HL-60/S4 (cell line): ENCODE data around the gene TANK.
"Not testable (repeated sequence)": the region's sequence is repeated elsewhere in the genome, so short reads cannot be mapped to it uniquely, and the experiment has no call there.

Source experiments
- in situ Hi-C: fragments of 300-500 bp; cut with MboI; formaldehyde crosslinking; loops from 2 replicates; pipeline ENCODE4 v1.14.3; 2022; ENCODE audit warnings: low sequenced_read_pairs

TANK gene

DNA sequence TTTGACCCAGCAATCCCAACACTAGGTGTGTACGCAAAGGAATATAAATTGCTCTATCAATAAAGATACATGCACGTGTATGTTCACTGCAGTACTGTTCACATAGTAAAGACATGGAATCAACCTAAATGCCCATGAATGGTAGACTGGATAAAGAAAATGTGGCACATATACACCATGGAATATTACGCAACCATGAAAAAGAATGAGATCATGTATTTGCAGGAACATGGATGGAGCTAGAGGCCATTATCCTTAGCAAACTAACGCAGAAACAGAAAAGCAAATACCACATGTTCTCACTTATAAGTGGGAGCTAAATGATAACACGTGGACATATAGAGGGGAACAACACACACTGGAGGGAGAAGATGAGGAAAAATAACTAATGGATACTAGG is 27.8 kb upstream of the TANK start:
- in situ Hi-C loops: not testable (repeated sequence)

DNA sequence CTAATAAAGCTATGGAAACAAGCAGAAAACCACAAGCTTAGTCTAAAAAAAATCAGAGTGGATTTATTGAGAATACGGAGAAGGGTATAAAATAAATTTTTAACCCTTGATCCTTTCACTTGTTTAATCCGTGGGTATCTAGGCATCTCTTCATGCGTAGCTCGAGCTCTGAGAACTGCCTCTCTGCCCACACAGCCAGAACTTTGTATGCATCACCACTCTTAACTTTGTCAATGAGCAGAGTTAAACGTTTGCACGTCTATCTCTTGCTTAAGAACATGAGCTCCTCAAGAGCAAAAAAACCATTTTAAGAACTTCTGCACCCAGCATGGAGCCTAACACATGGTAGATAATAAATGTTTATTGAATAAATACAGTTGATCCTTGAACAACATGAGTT is 26.9 kb upstream of the TANK start:
- in situ Hi-C loops: no loop called here

DNA sequence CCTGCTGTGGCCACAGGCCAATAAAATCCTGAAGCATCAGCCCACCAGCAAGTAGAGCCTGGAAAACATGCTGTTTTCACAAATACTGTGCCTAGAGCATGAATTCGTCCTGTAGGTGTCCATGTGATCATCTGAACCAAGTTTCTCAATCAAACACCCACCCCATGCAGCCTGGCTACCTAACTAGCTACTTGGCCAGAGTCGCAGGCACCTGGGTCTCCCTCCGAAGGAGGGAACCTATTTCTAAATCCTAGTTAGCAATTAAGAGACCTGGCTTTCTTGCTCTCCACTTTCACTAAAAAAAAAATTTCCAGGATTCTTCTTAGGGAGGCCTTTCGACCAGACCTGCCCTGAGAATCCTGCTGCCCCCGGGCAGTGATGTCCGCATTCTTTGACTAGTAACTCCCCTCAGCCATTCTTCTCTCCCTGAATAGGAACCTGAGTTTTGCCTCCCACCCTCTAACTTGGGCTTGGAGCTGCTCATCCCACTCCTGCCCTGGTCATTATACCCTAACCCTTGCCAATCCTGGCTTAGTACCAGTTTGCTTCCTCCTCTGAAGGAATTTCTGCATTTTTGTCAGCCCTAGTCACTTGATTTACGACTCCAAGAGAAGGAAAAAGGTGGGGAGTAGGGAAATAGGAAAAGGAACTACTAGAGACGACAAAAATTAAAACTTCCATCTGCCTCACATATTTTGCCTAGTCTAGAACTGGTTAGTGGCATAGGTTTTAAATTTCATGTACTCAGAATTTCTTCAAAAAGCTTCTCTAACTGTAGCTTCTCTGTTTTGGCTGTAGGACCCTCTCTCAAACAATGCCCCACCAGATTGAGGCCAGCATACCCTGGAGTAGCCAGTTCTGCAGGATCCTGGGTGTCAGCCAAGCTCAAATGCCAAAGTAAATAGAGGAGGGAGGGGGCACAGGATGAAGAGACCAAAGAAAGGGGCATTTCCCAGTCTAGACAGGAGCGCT is 25.4 kb upstream of the TANK start:
- in situ Hi-C loops: no loop called here

DNA sequence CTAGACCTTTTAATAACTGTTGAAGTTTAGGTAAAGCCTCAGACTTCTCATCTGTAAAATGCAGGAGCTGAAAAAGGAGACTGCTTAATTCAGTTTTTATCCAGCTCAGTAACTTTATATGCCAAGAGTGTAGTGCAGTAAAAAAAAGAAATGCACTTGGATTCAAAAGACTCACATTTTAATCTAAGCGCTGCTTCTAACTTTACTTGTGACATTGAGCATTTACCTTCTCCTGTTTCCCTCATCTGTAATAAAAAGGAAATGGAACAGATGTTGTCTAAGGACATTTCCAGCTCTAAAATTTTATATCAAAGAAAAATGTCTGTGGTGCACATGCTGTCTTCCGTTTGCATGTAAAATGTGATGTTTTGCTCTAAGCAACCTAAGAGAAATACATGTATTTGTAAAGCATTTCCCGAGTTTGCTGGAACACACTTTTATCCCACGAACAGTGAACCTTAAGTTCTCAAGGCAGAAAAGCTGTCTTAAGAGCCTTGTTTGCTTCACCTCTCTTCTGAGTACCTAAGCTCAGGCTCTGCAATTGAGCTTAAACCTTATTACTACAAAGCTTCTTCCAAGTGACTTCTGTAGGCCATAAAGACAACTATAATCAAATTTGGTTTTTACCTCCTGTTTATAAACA is 24.2 kb upstream of the TANK start:
- in situ Hi-C loops: no loop called here

DNA sequence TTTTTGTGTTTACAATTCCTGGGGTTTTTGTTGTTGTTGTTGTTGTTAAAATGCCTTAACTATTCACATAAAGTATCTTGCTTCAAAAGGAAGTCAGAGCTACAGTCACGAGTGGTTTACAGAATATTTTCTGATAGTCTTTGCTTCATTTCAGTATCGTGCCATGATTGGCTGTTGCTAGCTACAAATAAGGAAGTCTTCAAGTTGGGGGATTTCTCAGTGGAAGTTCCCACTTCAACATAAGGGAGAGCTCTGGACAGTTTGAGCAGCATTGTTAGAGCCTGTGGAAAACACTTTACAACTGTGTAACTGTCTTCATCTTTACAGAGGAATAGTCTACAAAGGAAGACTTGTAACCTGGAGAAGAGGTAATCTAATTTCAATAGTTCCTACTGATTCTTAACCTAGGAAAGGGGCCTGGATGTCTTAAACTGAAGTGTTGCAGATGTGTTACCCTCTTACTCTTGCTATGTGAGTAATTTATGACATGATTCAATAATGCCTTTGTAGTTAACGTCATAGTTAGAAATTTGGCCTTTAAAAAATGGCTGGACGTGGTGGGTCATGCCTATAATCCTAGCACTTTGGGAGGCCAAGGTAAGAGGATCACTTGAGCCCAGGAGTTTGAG is 23.4 kb upstream of the TANK start:
- in situ Hi-C loops: no loop called here

DNA sequence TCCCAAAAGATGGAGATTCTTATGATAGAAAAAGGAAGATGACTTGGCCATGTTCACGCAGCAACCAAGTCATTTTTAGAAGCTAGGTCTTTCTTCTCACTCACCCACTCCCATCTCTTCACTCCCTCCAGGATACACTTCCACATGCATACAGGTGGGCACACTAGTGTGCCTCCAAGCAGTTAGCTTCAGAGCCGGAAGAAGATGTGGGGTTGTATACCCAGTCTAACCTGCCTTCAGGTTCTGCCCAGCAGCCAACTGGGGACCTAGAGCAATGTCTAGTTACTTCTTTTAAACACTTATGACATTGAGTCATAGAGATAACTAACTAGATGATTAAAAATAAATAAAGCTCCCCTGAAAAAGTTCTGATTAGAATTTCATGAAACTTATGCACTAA is 21.8 kb upstream of the TANK start:
- in situ Hi-C loops: no loop called here

DNA sequence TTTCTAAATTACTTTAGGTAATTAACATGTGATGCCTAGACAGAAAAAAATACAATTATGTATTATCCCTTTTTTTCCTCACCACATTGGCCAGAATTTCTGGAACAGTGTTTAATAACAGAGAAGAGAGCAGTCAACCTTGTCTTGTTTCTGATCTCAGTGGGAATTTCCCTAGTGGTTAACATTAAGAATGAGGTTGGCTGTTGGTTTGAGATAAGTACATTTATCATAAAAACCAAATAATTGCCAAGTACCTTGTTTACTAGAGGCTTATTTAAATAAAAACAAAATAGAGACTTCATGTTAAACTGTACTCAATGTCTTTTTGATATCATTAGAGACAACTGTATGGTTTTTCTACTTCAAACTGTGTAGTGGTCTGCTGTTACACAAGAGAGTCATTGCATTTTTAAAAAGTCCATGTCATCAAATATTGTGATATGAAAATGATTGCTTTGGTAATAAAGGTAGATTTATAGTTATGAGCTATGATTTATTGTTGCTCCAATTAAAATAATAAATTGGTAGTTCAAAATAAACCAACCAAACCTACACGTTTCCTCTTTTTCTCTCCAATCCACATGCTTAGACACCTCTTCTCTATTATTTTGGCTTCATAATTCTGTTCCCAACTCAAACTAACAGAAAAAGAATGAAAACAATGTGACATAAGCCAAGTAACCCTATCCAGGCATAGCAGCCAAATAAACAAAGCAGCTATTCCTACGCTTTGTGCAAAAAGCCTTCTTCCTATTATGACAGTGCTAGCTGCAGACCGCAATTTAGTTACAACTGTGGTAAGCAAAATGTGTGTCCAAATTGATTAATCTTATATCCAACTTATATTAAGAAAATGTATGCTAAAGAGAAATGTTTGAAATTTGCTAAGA is 20.9 kb upstream of the TANK start:
- in situ Hi-C loops: no loop called here

DNA sequence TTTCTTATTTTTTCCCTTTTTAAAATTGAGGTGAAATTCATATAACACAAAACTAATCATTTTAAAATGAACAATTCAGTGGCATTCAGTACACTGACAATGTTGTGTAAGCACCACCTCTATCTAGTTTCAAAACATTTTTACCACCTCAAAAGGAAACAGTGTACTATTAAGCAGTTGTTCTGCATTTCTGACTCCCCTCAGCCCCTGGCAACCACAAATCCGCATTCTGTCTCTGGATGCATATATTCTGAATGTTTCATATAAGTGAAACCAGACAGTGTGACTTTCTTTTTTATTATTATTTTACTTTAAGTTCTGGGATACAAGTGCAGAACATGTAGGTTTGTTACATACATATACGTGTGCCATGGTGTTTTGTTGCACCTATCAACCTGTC is 19.2 kb upstream of the TANK start:
- in situ Hi-C loops: no loop called here

DNA sequence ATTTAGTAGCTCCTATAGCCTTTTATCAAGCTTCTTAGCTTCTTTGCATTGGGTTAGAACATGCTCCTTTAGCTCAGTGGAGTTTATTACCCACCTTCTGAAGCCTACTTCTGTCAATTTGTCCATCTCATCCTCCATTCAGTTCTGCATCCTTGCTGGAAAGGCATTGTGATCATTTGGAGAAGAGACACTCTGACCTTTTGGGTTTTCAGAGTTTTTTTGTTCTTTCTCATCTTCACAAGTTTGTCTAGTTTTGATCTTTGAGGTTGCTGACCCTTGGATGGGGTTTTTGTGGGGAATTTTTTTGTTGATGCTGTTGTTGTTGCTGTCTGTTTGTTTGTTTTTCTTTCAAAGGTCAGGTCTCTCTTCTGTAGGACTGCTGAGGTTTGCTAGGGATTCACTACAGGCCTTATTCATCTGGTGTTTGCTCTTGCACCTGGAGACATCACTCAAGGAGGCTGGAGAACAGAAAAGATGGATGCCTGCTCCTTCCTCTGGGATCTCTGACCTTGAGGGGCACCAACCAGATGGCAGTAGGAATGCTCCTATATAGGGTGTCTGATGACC is 13.9 kb upstream of the TANK start:
- in situ Hi-C loops: no loop called here

DNA sequence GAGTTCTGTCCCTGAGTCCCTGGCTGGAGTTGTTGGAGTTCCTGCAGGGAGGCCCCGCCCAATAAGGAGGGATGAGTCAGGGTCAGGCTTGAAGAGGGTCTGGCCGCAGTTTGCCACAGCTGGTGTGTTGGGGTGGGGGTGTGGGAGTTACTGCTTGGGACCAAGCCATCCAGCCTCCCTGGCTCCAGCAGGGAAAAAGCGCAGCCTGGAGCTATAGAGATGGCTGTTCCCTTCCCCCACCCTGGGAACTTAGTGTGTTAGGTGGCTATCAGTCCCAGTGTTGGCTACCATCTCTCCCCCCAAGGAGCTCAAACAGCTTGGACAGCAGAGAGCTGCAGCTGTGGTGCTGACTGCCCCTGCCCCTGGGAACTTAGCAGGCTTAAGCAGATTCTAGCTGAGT is 13.2 kb upstream of the TANK start:
- in situ Hi-C loops: no loop called here

DNA sequence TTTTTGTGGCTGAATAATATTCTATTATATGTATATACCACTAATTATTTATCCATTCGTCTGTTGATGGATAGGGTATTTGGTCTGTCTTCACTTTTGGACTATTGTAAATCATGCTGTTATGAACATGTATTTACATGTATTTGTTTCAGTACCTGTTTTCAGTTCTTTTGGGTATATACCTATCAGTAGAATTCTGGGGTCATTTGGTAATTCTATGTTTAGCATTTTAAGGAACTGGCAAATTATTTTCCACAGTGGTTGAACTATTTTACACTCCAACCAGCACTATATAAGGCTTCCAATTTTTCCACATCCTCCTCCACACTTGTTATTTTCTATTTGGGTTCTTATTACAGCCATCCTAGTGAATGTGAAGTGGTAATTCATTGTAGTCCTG is 12.4 kb upstream of the TANK start:
- in situ Hi-C loops: no loop called here

DNA sequence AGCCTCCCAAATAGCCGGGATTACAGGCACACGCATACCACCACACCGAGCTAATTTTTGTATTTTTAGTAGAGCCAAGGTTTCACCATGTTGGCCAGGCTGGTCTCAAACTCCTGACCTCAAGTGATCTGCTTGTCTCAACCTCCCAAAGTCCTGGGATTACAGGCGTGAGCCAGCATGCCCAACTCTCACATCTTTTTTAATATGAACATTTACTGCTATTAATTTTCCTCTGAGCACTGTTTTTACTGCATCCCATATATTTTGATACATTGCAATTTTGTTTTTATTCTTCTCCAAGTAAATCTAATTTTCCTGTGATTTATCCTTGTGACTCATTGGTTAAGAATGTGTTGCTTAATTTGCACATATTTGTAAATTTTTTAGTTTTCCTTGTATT is 9.5 kb upstream of the TANK start:
- in situ Hi-C loops: no loop called here

DNA sequence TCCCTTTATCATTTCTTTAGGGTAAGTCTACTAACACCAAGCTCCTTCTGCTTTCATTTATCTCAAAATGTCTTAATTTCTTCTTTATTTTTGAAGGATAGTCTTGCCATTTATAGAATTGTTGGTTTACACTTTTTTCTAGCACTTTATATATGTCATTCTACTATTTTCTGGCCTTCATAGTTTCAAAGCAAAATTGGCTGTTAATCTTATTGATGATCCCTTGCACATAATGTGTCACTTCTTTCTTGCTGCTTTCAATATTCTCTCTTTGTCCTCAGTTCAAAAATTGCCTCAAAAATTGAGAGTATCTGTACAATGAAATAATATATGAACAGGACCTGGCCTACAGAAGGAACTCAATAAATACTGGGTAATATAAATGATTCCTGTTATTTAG is 7.9 kb upstream of the TANK start:
- in situ Hi-C loops: no loop called here

DNA sequence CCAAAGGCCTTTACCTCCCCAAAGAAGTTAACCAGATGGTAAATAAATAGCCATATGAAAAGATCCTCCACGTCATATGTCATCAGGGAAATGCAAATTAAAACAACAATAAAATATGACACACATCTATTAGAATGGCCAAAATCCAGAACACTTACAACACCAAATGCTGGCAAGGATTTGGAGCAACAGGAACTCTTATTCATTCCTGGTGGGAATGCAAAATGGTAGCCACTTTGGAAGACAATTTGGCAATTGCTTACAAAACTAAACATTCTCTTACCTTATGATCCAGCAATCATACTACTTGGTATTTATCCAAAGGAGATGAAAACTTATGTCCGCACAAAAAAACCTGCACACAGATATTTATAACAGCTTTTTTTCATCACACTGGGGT is 1.3 kb upstream of the TANK start:
- in situ Hi-C loops: no loop called here

DNA sequence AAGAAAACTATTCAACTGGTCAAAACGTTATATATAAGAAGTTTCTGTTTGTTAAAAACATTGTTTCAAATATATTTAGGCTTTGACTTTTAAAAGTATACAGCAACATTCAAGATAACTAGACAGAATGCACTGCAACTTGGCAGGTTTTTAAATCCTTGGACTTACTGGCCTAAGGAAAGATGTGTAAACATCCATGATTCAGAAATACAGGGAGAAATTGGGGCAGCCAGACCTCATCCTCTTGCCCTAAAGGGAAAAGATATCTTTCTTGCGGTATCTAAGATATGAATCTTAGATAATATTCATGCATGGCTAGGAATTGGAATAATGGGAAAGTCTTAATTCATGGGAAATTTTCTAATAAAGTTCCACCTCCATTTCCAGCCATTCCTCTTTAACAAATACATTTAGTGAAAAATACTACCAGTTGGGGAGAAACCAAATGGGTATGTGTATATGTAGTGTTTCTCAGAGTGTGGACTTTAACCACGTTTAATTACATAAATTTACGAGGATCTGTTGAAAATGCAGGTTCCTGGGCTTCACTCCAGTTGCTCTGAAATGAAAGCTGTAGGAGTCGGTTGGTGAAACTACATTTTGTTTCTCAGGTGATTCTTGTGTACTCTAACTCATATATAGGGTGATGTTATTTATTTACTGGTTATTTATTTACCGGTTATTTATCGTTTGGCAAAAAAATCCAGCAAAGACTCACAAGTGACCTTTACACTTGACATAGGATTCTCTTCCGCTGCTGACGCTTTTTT is 587 bp upstream of the TANK start:
- in situ Hi-C loops: no loop called here

DNA sequence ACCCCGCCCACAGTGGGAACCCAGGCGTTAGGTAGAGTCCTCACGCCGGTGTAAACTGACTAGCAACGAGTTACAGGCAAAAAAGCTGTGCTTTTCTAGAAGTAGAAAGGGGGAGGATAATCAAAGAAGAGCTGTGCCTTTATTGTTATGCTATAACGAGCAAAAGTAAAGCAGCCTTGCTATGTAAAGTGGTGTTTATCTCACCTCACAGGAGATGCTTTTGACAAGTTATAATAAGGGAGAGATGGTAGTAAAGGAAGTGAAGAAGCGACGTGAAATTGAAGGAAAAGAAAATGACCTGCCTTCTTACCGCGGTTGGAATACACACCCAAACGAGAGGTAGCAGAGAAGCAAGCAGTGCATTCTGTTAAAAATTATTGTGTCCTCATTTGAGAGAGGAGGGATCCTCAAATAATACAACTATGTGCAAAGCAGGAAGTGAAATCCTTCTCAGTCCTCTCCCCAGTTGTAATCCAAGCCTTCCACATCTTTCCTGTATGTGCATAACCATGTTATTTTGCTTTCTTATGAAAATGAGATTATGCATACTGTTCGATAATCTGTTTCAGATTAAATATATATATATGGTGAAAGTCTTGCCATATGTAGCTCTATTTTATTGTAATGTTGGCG is 962 bp downstream of the TANK start:
- in situ Hi-C loops: no loop called here

DNA sequence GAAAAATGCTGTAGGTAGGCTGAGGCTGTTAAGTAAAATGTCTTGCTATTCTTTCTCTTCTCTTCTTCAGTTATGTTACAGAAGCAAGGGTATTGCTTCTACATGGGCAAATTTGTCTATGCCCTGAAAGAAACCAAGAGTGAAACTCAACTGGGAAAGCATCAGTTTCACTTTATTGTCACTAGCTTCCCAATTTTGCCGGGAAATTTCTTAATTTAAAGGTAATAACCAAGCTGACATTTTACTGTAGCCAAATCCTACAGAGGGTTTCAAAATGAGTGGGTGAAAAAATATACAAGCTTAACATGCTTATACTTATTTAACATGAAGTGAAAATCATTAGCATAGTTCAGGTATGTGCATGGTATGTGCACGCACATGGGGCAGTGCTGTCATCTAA is 3.2 kb downstream of the TANK start:
- in situ Hi-C loops: no loop called here

DNA sequence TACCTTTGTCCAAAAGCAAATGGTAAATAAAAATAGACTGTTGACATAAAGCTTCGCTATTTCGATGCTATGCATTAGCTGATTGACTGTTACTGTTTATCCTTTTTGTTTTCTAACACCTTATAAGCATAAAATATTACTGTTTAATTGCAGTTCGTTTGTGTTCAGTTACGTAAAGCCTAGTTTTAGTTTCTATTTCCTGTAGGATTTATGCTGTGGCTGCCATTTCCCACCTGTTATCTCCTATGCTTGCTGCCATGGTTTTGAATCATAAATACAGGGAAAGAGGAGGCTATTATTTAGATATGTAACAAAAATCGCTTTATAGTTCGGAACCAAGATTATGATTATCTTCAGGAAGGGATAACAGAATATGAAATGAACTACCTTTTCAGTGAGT is 3.9 kb downstream of the TANK start:
- in situ Hi-C loops: no loop called here

DNA sequence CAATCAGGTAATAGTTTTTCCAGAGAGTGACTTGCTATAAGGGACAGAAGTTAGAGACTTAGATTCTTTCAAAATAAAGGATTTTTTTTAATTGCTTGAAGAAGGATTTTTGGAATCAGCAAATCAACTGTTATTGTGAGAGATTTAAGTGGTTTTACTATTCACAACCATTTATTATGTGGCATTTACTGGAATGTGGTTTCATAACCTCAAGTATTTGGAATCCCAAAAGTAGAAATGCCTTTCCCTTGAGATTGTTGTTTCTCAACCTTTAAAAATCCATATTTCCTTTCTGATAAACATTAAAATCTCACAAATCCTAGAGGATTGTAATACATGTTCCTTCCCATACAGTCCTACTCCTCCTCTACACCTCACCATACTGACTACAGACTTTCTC is 5.0 kb downstream of the TANK start:
- in situ Hi-C loops: no loop called here
